K562 treated with DMSO at 1 percent for 24 hours (cell line): ENCODE measurements around the gene SMCO1. TPM values are rescaled to one million over a fixed set of nuclear protein-coding genes. Genes with fewer than 3 reads are reported as not detected.

ENCODE experiments used
- total RNA-seq: library from RNA; unstranded; fragments of 300-600 nt; gene quantifications from 2 replicates; pipeline ENCODE4 v1.2.3, GENCODE V29; 2022; ENCODE audit warnings: low read depth; ENCODE audit not compliant: insufficient read depth

Gene SMCO1
- not detected in 2 replicates for total RNA-seq

GRCh38 chr3:196514913-196515621, at the start of gene SMCO1:
SMCO1 (minus strand) TSS chr3:196515346; CDS start chr3:196515209, 137 bp downstream.

GRCh38 chr3:196503196-196504076, 11.7 kb downstream of the SMCO1 start, which contains the start of gene RNF168:
RNF168 (minus strand) TSS chr3:196503768; CDS start chr3:196503173, 595 bp downstream.

Other genes starting within 250 kb of the SMCO1 start
- gene PCYT1A, start 227.6 kb downstream of the SMCO1 start, total RNA-seq: 43.4 and 44.6 TPM in 2 replicates
- 12.3 and 20.5 TPM in 2 replicates for gene DYNLT2B, start 197.1 kb downstream of the SMCO1 start, total RNA-seq
- gene TM4SF19, start 177.0 kb downstream of the SMCO1 start, total RNA-seq: 9.5 and 9.8 TPM in 2 replicates
- gene UBXN7, start 82.9 kb downstream of the SMCO1 start, total RNA-seq: 9.9 and 11.1 TPM in 2 replicates
- gene RNF168, start 11.6 kb downstream of the SMCO1 start, total RNA-seq: 12.6 and 13.0 TPM in 2 replicates
- gene WDR53, start 53.2 kb upstream of the SMCO1 start, total RNA-seq: 15.0 and 16.8 TPM in 2 replicates
- 9.6 and 10.8 TPM in 2 replicates for gene FBXO45, start 53.3 kb upstream of the SMCO1 start, total RNA-seq
- gene NRROS, start 124.3 kb upstream of the SMCO1 start, total RNA-seq: 12.1 and 12.3 TPM in 2 replicates
- 5.1 and 5.6 TPM in 2 replicates for gene CEP19, start 196.9 kb upstream of the SMCO1 start, total RNA-seq
- 33.0 and 37.8 TPM in 2 replicates for gene PIGX, start 197.0 kb upstream of the SMCO1 start, total RNA-seq
- gene PAK2, start 224.5 kb upstream of the SMCO1 start, total RNA-seq: 24.4 and 24.6 TPM in 2 replicates